Suppressor macrophage (primary cell): ENCODE data around the gene DERL2.

Experiments used
- DNase-seq, 4 experiments: peaks; one replicate each; pipeline ENCODE4 v3.0.0-alpha.2; 2020 to 2022

DERL2 gene

DNA sequence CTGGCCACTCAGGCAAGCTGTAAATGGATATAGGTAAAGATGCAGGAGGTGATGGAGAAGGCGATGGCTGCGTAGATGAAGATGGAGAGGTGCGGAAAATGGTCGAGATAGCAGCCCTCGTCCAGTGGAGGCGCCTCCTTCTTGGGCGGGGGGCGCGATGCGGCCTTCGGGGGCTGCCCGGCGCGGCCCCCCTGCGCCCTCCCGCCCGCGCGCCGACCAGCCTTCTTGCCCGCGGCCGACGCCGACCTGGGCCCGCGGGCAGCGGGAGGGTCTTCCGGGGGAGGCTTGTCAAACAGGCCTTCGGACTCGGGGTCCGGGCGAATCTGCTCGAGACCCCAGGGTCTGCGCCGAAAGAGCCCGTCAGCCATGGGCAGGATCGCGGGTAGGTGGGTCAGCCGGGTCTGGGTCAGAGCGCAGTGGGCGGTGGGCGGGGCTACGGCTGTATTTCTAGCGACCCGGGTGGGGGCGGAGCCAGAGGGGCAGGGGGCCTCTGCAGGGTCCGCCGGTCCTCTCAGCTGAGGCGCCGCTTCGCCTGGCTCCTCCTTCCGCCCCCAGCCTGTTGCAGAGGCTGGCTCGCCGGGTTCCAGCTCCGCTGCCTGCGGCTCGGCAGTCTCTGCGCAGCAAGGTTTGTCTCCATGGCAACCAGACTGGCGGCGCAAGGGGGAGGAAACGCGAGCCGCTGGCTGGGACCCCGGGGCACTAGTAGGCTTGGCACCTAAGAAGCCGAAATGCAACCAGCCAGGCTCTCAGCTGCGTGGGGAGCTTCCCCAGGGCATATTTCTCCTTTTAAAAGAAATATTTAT is 14.8 kb upstream of the DERL2 start:
- peak; percentile 33 to 72 (median 62) for DNase-seq

DNA sequence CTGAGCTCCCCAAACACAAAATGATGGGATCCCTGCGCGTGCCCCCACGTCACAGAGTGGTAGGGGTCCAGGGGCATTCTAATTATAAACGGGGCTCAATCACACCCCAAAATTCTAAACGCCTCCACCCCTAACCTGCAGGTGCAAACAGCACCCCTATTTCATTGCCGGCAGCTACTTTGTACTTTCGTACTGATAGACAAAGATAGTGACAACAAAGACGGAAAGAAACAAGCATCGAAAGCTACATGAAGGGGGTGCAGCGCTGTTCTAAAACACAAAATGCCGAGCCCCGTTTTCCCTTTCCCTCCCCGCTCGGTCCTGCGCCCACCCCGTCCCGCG is 14.2 kb upstream of the DERL2 start:
- no peak for DNase-seq

DNA sequence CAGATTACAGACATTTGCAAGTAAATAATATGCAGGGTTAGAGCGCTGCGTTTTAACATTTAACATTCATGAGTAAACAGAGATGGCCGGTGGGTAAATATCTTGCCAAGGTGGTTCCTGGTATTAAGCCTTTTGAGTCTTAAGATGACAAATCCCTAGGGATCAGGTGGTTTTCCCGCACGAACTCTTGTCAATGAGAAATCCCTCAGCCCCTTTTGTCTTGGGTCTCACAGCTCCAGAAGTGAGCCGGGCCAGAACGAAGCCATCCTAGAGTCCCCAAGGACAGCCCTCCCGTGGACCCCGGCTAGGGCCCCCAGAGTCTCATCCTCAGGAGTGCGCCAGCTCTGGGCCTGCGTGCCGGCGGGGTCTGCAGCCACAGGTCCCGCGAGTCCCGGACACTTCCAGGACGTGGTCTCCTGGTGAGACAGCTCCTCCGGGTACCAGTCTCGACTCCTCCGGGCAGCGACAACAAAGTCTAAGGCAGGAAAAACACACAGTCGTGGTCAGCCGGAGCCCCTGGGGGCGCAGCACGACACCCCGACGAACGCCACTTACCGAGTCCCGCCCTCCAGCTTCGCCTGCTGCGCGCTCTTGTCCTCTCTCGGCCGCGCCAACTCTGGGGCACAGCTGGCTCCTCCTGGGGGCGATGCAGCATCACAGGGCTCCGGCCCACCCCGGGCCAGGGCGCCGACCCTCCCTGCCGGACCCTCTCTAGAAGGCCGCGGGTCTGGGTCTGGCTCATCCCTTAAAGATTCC is 13.7 kb upstream of the DERL2 start:
- no peak for DNase-seq

DNA sequence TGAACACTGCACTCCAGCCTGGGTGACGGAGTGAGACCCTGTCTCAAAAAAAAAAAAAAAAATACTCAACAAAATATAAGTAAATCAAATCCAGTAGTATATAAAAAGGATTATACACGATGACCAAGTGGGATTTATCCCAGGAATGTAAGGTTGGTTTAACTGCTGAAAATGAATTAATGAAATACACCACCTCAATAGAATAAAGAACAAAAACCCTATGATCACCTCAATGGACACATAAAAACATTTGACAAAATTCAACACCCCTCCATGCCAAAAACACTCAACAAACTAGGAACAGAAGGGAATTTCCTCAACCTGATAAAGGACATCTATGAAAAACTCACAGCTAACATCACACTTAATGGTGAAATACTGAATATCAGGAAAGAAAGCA is 7.0 kb upstream of the DERL2 start:
- no peak for DNase-seq

DNA sequence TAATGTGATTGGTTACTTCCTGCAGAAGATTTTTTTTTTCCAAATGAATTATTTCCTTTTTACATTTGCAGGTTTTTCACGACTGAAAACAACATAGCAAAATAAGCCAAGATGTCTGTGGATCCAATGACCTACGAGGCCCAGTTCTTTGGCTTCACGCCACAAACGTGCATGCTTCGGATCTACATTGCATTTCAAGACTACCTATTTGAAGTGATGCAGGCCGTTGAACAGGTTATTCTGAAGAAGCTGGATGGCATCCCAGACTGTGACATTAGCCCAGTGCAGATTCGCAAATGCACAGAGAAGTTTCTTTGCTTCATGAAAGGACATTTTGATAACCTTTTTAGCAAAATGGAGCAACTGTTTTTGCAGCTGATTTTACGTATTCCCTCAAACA is 2.8 kb upstream of the DERL2 start:
- DNase-seq, result no peak

DNA sequence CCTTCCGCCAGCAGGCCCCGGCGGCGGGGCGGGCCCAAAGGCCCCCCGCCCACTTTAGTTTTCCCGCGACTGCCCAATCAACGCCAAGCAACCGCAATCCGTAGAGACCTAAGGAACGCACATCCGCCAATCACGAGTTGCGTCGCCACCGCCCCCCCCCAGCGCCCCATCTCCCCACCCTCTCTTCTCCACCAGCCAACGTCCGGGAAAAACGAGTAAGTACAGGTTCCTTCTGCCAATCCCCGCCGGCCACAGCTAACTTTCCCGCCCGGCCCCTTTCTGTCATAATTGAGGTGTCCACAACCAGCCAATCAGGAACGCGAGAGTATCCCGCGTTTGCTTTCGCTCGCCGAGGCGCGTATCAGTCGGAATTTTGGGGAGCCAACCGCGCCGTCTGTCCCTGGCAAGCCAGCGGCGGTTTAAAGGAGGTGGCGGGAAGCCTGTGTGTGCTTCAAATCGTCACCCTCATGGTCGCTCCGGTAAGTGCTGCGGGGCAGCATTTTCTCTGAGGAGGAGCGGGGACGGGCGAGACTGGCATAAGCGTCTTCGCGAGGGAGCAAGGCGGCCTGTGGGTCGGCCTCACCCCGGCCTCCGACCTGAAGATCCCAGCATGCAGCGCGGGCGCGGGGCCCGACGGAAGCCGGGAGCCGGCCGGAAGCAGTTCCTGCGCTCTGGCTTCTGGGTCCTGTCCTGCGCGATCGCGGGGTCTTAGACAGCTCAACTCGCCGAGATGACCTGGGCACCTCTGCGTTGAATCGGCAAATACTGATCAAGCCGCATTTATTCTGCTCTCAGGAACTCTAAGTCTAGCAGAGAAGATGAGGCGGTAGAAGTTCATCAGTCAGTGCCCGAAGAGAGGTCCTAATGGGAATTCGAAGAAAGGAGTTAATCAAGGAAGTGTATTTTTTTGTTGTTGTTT is 487 bp upstream of the DERL2 start, which contains the start of gene MIS12:
Gene MIS12 (plus strand): TSS at position 361 of the 919 bp plus-strand sequence. CDS start 2,297 bp downstream, outside the sequence.
- DNase-seq, result peak; percentile 97 to 100 (median 98)

DNA sequence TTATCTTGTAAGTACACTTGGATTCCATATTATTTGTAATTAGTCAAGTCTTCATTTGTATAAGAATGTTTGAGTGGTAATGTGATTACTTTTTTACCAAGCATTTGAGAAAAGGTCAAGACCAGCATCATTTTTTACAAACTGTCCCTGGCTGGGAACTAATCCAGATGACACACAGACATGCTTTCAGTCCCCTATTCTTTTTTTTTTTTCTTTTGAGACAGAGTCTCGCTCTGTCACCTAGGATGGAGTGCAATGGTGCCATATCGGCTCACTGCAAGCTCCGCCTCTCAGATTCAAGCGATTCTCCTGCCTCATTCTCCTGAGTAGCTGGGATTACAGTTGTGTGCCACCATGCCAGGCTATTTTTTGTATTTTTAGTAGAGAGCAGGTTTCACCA is 4.5 kb downstream of the DERL2 start:
- no peak for DNase-seq

DNA sequence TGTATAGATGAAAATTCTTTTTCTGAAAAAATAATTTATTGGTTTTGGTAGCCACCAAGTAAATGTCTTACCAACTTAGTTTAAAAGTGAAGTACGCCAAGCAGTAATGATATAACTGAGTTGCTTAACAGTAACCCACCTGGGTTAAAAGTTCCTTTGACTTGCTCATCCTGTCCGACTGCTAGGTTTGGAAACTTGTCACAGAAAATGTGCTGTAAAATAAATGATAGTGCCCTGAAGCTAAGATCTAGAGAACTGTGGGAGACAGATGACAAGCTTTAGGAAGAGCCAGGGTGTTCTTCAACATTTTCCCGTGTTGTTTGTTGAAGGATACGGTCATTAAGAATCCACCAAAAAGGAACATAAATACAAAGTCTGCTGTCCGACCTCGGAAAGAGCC is 5.0 kb downstream of the DERL2 start:
- DNase-seq, result no peak

DNA sequence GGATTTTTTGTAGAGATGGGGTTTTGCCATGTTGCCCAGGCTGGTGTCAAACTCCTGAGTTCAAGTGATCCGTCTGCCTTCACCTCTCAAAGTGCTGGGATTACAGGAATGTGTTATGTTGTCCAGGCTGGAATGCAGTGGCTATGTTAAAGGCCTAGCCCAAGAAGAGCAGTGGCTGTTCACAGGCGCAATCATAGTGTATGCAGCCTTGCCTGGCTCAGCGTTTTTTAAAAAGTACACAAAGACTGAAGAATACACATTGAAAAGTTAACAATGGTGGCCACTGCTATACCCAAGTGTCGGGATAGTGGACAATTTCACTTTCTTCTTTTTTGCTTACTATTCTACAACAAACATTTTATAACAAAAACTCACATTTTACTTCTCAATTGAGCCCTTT is 7.0 kb downstream of the DERL2 start:
- DNase-seq, result no peak

DNA sequence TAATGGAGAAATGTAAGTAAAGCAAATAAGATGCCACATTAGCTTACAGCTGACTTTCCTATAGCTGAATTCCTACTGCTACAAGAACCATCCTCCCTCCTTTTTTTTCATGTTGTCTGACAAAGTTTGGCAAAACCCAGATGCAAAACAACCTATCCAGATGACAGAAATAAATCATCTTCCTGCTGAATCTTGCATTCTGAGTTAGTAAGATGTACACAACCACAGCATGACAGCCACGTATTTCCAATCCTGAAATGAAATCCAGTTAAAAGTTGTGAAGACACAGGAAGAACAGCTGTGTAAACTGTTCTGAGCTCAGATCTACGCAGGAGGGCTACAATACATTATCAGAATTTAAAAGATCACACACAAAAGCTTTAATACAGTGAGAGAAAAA is 12.1 kb downstream of the DERL2 start:
- no peak for DNase-seq

DNA sequence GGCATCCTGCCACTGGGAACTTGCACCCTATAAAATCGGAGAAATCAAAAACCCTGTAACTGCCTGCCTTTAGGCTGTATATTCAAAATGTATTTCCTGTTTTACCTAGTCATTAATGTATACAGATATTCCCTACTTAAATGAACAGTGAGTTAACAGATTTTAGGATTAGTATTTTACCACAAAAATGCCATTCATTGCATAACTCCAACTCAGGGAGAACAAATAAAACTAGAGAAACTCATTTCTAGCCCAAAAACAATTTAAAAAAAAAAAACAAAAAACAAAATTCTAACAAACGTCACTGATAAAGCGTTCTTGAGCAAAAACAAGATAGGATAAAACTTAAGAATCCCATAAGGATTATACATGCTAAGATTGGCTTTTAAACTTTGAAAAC is 13.5 kb downstream of the DERL2 start:
- DNase-seq, result no peak

DNA sequence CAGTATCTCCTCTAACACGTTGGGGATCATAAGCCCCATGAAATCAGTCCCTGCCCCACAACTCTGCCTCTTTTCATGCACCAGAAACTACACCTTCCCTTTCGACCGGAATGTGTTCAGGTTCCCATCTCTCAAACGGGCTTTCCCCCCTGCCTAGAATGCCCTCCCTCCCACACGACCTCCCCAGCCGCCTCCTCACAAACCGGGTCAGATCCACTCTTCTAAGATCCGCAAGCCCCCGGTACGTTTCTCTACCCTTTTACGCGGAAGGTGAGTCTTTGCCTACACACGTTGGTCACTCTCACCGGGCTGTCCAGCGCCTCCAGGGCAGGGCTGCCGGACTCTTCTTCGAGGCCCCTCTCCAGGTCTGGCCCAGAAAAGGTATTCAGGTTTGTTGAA is 17.9 kb downstream of the DERL2 start:
- DNase-seq, result peak in 2 of 4 experiments; percentile 14 to 15

DNA sequence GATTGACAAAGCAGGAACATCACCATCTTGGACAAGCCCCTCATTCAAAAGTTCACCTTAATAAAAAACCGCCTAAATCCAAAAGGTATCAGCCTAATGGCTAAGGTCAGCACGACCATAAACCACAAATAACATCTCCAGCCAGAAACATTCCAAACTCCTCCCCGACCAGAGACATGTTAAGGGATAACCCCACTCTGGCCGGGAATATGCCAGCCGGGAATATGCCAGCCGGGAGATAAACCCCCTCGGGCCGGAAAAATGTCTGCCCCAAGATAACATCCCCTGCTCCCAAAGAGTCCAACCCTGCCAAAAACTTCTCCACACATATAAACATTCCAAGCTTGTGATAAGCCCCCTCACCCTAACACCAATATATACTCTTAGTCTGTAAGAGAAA is 18.6 kb downstream of the DERL2 start:
- no peak for DNase-seq

DNA sequence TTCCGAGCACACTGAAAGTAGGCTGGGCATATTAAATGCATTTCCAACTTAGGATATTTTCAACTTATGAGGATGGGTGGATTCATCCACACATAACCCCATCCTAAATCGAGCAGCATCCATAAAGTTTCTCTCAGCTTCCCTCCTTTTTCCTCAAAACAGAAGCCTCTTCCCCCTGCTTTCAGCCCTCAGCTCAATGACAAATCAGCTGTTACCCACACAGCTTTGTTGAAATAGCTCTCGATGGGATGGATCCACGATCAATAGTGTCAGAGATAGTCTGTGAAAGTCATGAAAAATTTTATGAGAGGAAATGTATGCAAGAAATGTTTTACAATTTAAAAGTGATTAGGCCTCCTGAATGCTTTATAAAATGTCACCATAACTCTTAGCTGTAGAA is 19.7 kb downstream of the DERL2 start:
- DNase-seq, result no peak

DNA sequence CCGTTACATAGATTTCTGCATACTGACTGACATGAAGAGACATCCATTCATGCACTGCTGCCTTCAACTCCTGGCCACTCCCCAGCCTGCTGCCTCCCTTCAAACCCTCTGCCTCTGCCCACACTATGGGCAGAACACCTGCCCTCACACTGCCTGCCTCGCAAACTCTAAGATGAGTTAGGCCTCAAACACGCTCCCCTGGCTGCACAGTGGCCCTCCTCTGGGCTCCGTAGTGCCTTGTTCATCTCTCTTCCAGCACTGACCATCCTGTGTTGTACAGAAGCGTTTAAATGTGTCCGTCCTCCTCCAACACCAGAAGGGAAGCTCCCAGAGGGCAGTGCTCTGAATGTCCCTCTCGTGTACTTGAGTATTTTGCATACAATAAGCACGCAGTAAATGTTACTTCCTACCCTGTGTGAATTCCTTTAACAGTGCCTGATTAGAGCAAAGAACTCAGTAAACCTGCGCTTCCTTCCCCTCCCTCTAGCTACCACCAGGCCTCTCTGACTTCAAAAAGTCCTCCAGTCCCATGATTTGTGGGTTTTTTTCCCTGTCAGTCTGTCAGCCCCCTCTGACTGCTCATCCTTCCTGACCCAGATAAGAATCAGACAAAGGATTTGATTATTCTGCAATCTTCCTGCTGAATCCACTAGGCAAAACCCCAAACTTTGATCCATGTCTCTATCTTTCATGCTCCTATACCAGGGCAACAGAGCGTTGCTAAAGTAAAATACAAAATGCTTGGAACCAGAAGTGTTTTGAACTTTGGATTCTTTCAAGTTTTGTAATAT is 21.1 kb downstream of the DERL2 start:
- no peak for DNase-seq

DNA sequence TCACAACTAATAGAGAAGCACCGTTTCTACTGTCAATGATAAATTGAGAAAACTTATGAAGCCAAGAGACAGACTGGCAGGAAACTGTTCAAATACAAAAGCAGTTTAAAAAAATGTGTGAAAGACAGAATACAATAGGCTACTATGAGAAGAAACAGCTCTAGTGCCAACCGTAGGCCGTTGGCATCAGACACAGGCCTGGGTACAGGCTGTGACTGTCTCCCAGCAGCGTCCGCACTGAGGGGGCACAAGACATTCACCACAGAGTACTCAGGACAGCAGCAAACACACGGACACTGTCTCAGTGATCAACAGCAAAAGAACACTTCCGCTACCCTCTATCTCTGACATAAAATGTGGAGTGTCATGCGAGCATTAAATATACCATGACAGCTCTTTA is 39.2 kb downstream of the DERL2 start:
- no peak for DNase-seq

DNA sequence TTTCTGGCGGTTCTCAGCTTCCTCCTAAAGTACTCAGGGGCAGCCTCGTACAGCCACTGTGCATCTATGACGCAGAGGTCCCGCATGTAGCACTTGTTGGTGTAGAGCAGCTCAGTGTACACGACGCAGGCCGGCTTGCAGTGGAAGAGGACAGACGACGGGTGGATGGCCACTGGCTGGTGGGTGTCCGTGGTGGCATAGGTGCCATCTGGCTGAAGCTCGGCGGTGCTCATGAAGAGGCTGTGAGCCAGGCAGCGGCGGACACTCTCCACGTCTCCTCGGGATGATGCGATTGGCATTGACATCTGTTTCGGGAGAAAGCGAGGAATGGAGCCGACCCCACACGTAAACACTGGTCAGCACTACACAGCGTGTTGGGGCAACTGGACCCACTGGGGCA is 41.8 kb downstream of the DERL2 start:
- DNase-seq, result no peak

DNA sequence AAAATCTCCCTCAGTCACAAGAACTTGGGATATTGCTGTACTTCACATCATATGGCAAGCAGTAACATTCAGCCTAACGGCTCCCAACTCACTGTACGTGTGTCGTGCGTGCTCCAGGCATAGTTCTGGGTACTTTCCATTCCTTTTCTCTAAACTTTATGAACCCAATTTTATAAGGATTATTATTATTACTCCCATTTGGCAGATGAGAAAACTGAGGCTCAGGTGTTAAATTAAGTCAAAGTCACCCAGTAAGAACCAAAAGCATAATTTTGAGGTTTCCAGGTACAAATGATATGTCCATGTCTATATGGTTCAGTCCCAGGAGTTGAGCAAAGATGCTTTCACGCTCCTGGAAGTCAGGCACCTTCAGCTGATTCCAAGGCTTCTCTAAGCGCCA is 42.2 kb downstream of the DERL2 start:
- DNase-seq, result no peak

DNA sequence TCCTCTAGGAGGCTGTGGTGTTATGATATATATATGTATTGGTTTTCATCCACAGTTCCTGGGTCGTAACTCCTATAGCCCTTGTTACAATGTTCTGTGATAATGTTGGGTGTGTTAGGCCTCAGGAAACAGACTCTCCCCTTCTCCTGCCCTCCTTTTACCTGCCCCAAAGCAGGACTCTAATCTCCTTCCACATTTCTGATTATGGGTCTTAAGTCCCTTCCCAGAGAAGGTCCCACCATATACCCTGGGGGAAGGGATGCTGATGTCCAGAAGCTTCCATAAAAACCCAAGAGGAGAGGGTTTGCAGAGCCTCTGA is 46.6 kb downstream of the DERL2 start:
- no peak for DNase-seq

DNA sequence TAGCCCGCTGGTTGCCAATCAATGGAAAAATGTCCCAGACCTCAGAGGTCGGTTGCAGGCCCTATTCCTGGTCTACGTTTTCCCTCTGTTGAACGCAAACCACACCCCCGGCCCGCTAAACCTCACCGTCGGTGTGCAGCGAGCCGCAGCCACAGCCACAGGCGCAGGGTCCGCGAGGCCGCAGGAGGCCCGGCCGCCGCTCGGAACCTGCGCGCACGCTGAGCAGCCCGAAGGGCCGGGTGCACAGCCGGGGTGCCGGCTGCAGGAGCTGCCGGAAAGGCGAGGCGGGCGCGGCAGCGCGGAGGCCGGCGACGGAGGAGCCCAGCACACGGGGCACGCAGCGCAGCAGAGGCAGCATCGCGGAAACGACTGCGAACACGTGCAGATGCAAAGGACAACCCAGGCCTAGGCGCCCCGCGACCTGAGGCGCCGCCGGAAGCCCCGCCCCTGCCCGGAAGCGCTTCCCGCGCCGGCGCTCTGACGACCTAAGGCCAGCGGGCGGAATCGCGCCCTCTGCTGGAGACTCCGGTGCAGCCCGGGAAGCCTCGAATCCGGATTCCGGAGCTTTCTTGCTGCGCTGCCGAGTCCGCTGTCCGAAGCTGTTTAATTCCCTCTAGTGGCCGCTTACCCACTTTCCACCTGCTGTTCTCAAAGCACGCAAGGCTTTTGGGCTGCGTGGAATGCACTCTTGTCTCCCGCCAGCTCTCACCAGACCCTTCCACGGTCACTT is 47.1 kb downstream of the DERL2 start, which contains the start of gene C1QBP:
Gene C1QBP (minus strand): TSS at position 440 of the 730 bp plus-strand sequence. CDS start 82 bp downstream, at position 358.
- DNase-seq, result peak; percentile 97 to 100 (median 98)

DNA sequence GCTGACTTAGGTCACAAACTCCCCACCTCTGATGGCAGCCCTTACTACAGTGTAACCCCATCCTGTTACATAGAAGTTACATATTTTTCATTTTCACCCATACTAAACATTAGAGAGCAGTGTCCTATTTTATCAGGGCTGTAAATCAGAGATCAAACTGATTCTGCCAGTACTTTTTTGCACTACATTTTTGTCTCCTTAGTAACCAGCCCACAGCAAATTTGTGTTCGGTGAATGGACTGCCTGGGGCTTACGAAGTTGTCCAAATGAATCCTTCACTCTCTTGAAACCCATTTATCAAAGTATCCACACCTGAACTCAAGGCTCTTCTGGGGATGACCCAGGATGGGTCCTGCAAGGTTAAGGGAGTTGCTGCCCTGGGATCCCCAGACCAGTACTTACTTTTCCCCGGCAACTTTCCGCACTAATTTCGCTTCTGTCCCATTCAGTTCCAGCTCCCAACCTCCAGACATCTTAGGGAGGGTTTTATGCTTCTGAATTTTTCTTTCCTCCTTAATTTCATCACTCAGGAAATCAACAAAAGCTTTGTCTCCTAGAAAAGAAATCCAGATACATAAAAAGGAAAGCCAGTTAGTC is 48.2 kb downstream of the DERL2 start:
- no peak for DNase-seq
